NCI-H1417 treated with DMSO at 0.1 percent for 48 hours (cell line): ENCODE measurements around the gene MIS18A.
A peak's percentile ranks its signal among the peaks of the same experiment; 100 is the strongest.
"Not testable (repeated sequence)": the region's sequence is repeated elsewhere in the genome, so short reads cannot be mapped to it uniquely, and the experiment has no call there.

Experiments
- DNase-seq: peaks from one replicate; lab custom pipeline; 2025; lab: John Stamatoyannopoulos, UW

Gene MIS18A

DNA sequence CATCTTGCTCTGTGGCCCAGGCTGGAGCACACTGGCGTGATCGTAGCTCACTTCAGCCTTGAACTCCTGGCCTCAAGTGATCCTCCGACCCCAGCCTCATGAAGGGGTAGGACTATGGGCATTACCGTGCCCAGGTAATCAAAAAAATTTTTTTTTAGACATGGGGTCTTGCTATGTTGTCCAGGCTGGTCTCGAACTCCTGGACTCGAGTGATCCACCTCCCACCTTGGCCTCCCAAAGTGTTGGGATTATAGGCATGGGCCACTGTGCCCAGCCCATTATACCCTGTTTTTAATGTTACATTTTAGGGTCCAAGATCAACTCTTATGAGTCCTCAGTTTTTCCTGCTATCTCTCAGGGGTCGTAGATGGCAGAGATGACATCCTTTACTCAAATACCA is 26.1 kb upstream of the MIS18A start:
- no peak for DNase-seq

GRCh38 chr21:32303385-32303784 is 24.5 kb upstream of the MIS18A start:
- DNase-seq: no peak

DNA sequence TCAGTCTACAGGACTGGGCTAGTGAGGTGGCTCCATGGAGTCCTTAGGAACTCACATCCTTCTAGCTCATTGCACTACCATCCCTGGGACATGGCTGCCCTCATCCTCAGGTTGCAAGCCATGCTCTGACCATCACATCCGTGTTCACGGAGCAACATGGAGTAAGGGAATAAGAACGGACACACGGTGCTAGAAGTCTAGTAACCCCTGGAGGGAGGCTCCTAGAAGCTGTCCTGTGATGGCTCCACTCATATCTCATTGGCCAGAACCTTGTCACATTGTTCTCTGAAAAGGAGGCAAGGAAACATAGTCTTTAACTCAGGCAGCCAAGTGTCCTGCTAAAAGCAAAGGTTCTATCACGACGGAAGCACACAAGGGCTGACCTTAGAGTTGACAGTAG is 23.7 kb upstream of the MIS18A start:
- DNase-seq: no peak

GRCh38 chr21:32301596-32301995 is 22.7 kb upstream of the MIS18A start:
- no peak for DNase-seq

DNA sequence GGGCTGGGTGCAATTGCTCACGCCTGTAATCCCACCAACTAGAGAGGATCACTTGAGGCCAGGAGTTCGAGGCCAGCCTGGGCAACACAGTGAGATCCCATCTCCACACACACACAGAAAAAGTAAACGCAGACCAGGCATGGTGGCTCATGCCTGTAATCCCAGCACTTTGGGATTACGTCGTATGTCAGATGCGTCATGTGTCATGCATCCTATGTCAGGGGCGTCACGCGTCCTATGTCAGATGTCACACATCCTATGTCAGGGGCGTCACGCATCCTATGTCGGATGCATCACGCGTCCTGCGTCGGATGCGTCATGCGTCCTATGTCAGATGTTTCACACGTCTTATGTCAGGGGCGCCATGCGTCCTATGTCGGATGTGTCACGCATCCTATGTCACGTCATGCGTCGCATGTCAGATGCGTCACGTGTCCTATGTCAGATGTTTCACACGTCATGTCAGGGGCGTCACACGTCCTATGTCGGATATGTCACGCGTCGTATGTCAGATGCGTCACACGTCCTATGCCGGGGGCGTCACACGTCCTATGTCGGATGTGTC is 21.4 kb upstream of the MIS18A start:
- DNase-seq: no peak

DNA sequence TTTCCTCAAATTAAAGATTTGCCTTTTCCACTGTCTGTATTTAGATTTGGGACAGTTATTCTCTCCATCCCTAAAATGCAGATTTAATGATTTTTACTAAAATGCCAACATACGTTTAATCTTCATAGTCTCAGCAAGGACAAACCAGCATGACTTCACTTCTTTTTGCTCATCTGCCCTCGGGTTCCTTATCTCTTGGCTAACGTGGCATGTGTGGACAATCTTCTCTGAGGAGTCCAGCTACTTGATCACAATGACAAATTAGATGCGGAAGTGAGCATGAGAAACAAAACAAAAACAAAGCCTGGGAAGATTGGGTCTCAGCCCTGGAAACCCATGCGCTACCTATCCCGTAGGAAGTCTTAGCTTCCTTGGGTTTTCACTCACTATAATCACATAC is 20.8 kb upstream of the MIS18A start:
- DNase-seq: no peak

DNA sequence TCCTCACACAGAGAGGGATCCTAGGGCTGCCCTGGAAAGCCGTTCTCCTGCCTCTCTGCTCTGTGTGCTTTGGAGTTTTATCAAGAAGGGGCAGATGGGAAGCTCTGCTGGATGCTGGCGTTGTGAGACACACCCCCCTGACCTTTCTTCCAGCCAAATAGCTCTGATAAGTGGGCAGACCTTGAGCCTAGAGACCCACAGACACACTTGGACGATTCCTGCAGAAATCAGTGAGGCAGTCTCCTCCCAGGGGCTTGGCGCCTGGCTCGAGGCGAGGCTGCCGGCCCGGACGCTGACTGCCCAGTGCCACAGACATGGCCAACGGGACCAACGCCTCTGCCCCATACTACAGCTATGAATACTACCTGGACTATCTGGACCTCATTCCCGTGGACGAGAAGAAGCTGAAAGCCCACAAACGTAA is 19.8 kb upstream of the MIS18A start, which contains the start of gene MRAP:
MRAP (plus strand) TSS at position 198 of the 424 bp plus-strand sequence; CDS start at position 315, 117 bp downstream.
- no peak for DNase-seq

- no peak for DNase-seq
These were observed 19.3 kb upstream of the MIS18A start for GRCh38 chr21:32298148-32298559.

DNA sequence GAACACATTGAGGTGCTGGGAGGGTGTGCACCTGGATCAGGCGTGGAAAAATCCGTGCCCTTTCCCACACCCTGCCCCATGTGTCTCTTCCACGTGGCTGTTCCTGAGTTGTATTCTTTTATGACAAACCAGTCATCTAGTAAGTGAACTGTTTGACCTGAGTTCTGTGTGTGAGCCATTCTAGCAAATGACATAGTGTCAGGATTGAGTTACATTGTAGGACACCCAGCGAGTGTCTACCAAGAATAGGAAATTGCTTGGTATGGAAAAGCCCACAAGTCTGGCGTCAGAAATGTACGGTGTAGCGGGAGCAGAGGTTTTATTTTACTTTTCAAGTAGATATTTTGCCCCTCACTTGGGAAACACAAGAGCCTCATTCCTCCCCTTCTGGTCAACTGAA is 18.6 kb upstream of the MIS18A start:
- DNase-seq: no peak

DNA sequence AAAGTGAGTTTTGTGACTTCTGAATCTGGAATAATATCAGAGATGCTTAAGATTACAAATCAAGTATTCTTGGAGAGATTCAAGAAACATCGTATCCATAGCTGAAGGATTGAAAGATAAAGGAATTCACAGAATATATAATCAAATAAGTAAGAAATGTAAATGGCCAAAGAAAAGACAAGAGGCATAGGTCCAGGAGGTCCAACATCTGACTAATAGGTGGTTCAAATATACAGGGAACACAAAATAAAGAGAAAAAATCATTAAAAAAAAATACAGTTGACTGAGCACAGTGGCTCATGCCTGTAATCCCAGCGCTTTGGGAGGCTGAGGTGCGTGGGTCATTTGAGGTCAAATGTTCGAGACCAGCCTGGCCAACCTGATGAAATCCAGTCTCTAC is 6.6 kb upstream of the MIS18A start:
- DNase-seq: no peak

- no peak for DNase-seq
These were observed 4.1 kb upstream of the MIS18A start for GRCh38 chr21:32282992-32283391.

DNA sequence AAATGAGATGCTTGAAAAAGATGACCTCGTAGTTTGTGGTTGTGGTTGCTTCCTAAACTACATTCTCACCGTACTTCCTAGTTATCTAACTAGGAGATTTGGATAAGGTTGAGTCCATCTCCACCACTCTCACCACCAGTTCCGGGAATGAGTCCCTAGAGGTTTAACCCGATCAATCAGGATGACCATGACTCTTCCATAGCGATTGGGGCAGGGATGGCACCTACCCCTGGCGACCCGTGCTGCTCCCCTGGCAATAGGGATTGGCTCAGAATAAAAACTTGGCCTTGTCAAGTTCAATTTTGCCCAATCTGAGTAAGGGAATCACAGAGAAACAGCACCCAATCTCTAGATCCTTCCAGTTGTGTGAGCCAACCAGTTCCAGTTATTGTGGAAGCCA is 2.7 kb upstream of the MIS18A start:
- no peak for DNase-seq

DNA sequence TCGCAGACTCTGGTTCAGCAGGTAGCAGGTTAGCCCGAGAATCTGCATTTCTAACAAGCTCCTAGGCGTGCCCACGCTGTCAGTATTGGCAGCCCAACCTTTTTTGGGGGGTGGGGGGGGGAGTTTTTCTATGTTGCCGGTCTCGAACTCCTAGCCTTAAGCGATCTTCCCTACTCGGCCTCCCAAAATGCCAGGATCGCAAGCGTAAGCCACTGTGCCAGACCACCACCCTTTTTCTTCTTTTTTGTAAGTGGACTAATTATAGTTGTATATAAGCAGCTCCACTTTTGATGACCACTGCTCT is 480 bp upstream of the MIS18A start:
- no peak for DNase-seq

DNA sequence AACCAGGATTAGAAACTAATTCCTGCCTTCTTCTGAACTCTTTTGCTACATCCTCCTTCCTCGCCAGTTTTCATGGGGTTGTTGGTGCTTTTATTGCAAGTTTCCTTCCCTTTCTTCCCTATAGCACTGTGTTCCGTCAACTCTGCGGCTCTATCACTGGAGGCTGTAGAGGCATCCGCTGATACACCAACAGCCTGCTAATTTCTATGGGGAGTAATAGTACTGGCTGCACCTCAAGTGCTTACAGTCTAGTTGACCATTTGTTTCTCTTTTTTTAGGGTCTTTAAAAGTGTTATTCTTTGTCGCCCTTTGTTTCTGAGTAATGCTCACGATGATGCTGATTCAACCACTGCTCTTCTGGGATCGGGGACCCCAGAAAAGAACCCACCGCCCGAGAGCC is 746 bp downstream of the MIS18A start:
- DNase-seq: no peak

- DNase-seq: no peak
These were observed 2.2 kb downstream of the MIS18A start for GRCh38 chr21:32276671-32277070.

DNA sequence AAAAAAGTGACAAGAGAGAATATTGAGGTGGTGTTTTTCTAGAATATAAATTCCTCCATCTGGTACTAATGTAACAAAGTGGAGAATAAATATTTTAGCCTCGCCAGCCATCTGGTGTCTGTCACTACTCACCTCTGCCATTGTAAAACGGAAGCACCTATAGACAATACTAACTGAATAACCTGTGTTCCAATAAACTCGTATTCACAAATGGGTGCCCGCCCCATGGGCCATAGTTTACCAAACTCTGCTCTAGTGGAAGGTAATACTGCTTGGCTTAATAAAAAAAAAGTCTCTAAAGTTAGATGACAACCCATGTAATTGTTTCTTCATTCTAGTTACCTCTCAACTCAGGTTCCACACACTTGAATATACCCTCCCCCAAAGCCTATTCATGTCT is 8.1 kb downstream of the MIS18A start:
- no peak for DNase-seq

DNA sequence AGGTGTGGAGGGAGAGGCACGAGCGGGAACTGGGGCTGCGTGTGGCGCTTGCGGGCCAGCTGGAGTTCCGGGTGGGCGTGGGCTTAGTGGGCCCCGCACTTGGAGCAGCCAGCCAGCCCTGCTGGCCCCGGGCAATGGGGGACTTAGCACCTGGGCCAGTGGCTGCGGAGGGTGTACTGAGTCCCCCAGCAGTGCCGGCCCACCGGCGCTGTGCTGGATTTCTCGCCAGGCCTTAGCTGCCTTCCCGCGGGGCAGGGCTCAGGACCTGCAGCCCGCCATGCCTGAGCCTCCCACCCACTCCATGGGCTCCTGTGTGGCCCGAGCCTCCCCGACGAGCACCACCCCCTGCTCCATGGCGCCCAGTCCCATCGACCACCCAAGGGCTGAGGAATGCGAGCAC is 13.5 kb downstream of the MIS18A start:
- not testable (repeated sequence) for DNase-seq

DNA sequence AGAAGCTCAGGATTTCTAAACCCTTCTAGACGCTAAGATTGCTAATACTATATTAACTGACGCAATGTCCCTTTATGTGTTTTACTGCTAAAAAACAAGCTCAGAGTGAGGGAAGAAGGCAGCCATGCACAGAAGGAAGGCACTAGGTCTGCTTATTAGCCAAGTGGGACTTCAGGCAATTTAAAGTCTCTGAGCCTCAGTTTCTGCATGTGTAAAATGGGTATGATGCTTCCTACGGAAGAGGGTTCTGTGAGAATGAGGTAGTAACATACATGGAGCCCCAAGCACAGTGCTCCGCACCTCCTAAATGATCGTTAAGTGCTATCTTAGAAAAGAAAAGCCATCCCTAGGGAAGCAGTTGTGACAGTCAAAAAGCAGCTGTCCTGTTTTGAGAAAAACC is 16.9 kb downstream of the MIS18A start:
- DNase-seq: no peak

- no peak for DNase-seq
These were observed 18.7 kb downstream of the MIS18A start for GRCh38 chr21:32260130-32260529.

GRCh38 chr21:32258786-32259048 is 20.1 kb downstream of the MIS18A start:
- DNase-seq: not testable (repeated sequence)

- DNase-seq: peak; percentile 27
These were observed 20.7 kb downstream of the MIS18A start for GRCh38 chr21:32257962-32258785.

GRCh38 chr21:32256873-32257620 is 21.8 kb downstream of the MIS18A start:
- peak; percentile 8 for DNase-seq

- no peak for DNase-seq
These were observed 22.6 kb downstream of the MIS18A start for GRCh38 chr21:32256251-32256650.
